ENCODE data around the gene TTC21A. TPM values are rescaled to one million over a fixed set of nuclear protein-coding genes. Genes with fewer than 3 reads are reported as not detected.

TTC21A gene
- total RNA-seq, 1 experiment from 2014 or later, result 9.5 TPM

DNA sequence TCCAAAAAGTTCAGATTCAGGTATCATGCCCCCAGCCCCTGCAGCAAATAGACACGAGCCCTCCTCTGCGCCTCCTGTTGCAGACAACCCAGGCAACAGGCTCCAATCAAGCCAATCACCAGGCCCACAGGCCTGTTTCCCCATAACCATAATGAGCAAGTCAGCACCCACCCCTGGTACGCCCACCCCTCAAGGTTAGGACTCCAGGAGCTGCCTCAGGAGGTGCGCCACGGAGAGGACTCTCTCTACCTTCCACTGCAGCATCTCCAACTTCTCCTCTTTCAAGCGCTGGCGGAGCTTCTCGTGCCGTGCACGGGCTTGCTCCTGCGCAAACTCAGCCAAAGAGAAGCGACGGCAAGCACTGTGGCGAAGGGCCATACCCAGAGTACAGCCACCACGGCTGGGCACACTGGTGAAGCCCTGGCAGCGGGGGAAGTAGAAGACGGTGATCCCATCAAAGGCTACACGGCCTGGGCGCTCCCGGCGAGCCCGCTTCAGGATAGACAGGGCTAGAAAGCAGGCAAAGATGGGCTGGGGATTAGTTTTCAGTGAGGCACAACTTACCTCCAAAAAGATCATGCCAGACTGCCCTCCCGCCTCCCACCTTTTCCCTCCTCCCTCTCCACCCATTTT, 37.4 kb downstream of the TTC21A start:
- H3K9me2 ChIP-seq (ENCODE audit: insufficient read depth), result no peaks in the 10 kb centered on the region
- no peak overlapping the region for H3K27ac ChIP-seq
- ChIA-PET POLR2A (ENCODE audit: unreplicated experiment) (no interaction called here), CTCF (no interaction called here)
- no peak for DNase-seq
- no peaks in the 10 kb centered on the region for H3K27me3 ChIP-seq (ENCODE audit: insufficient read depth, low read depth)
- BruUV-seq (replicated peaks), result no TSS peak
- H4K20me1 ChIP-seq (ENCODE audit: insufficient read depth), result peaks cover 7% of the 10 kb centered on the region; the same call in 1 of the 2 replicates
- no peak overlapping the region for H3K4me3 ChIP-seq
- no peak overlapping the region for H3K4me2 ChIP-seq
- no peak overlapping the region for H2AFZ ChIP-seq
- peaks cover 82% of the 10 kb centered on the region for H3K4me1 ChIP-seq (replicated peaks; ENCODE audit: insufficient read depth)
- peaks cover 43% of the 10 kb centered on the region for H3K79me2 ChIP-seq (ENCODE audit: low read depth)
- intact Hi-C loops (cut with micrococcal nuclease; ENCODE audit: unreplicated experiment), result loop anchor here (10.0 kb wide), 1 partner anchor 1200 kb away; no protein-coding TSS in a partner anchor
- H3K9me3 ChIP-seq (ENCODE audit: insufficient read depth, low read depth), result no peaks in the 10 kb centered on the region
- TF ChIP-seq EZH2 (IDR thresholded peaks at IDR 0.05; ENCODE audit: low read depth) (no peak), CTCF (conservative IDR thresholded peaks at IDR 0.05) (no peak)
- peaks cover 56% of the 10 kb centered on the region for H3F3A ChIP-seq (ENCODE audit: insufficient read depth, low read depth)
- no peaks in the 10 kb centered on the region for H3K36me3 ChIP-seq (ENCODE audit: low read depth)

- Histone ChIP-seq H3K9me2 (ENCODE audit: insufficient read depth) (no peaks in the 10 kb centered on the region), H3K4me3 (no peak overlapping the region), H2AFZ (no peak overlapping the region), H3K36me3 (ENCODE audit: low read depth) (no peaks in the 10 kb centered on the region), H3K4me2 (peak overlapping the region; percentile 96), H3K27me3 (ENCODE audit: insufficient read depth, low read depth) (no peaks in the 10 kb centered on the region), H3K9me3 (ENCODE audit: insufficient read depth, low read depth) (no peaks in the 10 kb centered on the region), H4K20me1 (ENCODE audit: insufficient read depth) (peaks cover 8% of the 10 kb centered on the region; the same call in 1 of the 2 replicates), H3F3A (ENCODE audit: insufficient read depth, low read depth) (peaks cover 58% of the 10 kb centered on the region), H3K27ac (no peak overlapping the region), H3K4me1 (replicated peaks; ENCODE audit: insufficient read depth) (peaks cover 82% of the 10 kb centered on the region), H3K79me2 (ENCODE audit: low read depth) (peaks cover 51% of the 10 kb centered on the region)
- POLR2A ChIA-PET (ENCODE audit: unreplicated experiment), result interaction anchor here (0.5 kb wide), 1 partner anchor 32 kb away, joined by 3 read pairs; no protein-coding TSS in a partner anchor
- BruUV-seq (replicated peaks), result no TSS peak
- intact Hi-C loops (cut with micrococcal nuclease; ENCODE audit: unreplicated experiment), result loop anchor here (10.0 kb wide), 1 partner anchor 1201 kb away; no protein-coding TSS in a partner anchor
- no peak for DNase-seq
- CTCF ChIA-PET, result no interaction called here
- TF ChIP-seq CTCF (conservative IDR thresholded peaks at IDR 0.05) (no peak), EZH2 (IDR thresholded peaks at IDR 0.05; ENCODE audit: low read depth) (no peak)
Observed at GRCh38 chr3:39146083-39146501, 38.6 kb downstream of the TTC21A start.

GRCh38 chr3:39146611-39147591, 39.4 kb downstream of the TTC21A start:
- H3K4me1 ChIP-seq (replicated peaks; ENCODE audit: insufficient read depth), result peaks cover 83% of the 10 kb centered on the region
- H2AFZ ChIP-seq, result no peak overlapping the region
- peak overlapping the region; percentile 40; the same call in 1 of the 2 replicates for H3K4me3 ChIP-seq
- H3K79me2 ChIP-seq (ENCODE audit: low read depth), result peaks cover 51% of the 10 kb centered on the region
- no peaks in the 10 kb centered on the region for H3K36me3 ChIP-seq (ENCODE audit: low read depth)
- no peaks in the 10 kb centered on the region for H3K9me2 ChIP-seq (ENCODE audit: insufficient read depth)
- no TSS peak for BruUV-seq (replicated peaks)
- peaks cover 59% of the 10 kb centered on the region for H3F3A ChIP-seq (ENCODE audit: insufficient read depth, low read depth)
- peaks cover 8% of the 10 kb centered on the region; the same call in 1 of the 2 replicates for H4K20me1 ChIP-seq (ENCODE audit: insufficient read depth)
- intact Hi-C loops (cut with micrococcal nuclease; ENCODE audit: unreplicated experiment), result loop anchor here (10.0 kb wide), 1 partner anchor 1202 kb away; no protein-coding TSS in a partner anchor
- CTCF ChIA-PET, result interaction anchor here (0.5 kb wide), 1 partner anchor 60 kb away, joined by 5 read pairs; no protein-coding TSS in a partner anchor
- POLR2A ChIA-PET (ENCODE audit: unreplicated experiment), result interaction anchor here (0.5 to 0.6 kb wide), 3 partner anchors 31 to 982 kb away, joined by 3 to 4 read pairs (median 4); partner anchors contain the start of genes GORASP1, OXSR1 and TTC21A
- H3K27me3 ChIP-seq (ENCODE audit: insufficient read depth, low read depth), result no peaks in the 10 kb centered on the region
- H3K4me2 ChIP-seq, result peak overlapping the region; percentile 96
- H3K9me3 ChIP-seq (ENCODE audit: insufficient read depth, low read depth), result no peaks in the 10 kb centered on the region
- peak; percentile 85 to 88 for DNase-seq
- TF ChIP-seq CTCF (conservative IDR thresholded peaks at IDR 0.05) (no peak), EZH2 (IDR thresholded peaks at IDR 0.05; ENCODE audit: low read depth) (no peak)
- H3K27ac ChIP-seq, result peak overlapping the region; percentile 65

Data from PC-9 (cell line).